HG02759 (cell line): ENCODE results near the gene UBE2L3.
A peak's percentile ranks its signal among the peaks of the same experiment; 100 is the strongest.
"Not testable (repeated sequence)": the region's sequence is repeated elsewhere in the genome, so short reads cannot be mapped to it uniquely, and the experiment has no call there.

Source experiments
- ATAC-seq: cut with Tn5 transposase; IDR thresholded peaks from one replicate; pipeline ENCODE4 v1.9.1; 2021; ENCODE audit warnings: mild to moderate bottlenecking, moderate library complexity; ENCODE audit not compliant: unreplicated experiment

Gene UBE2L3

GRCh38 chr22:21570398-21570797, 2.9 kb downstream of the UBE2L3 start:
- ATAC-seq = no peak

- ATAC-seq = no peak
Observed at GRCh38 chr22:21571679-21572078, 4.2 kb downstream of the UBE2L3 start.

- no peak for ATAC-seq
Observed at GRCh38 chr22:21573293-21573734, 5.8 kb downstream of the UBE2L3 start.

- ATAC-seq = no peak
Observed at GRCh38 chr22:21573750-21574494, 6.4 kb downstream of the UBE2L3 start.

- no peak for ATAC-seq
Observed at GRCh38 chr22:21579474-21579851, 11.9 kb downstream of the UBE2L3 start.

GRCh38 chr22:21580623-21581007, 13.1 kb downstream of the UBE2L3 start:
- ATAC-seq = not testable (repeated sequence)

GRCh38 chr22:21581009-21581713, 13.6 kb downstream of the UBE2L3 start:
- ATAC-seq = not testable (repeated sequence)

- ATAC-seq = no peak
Observed at GRCh38 chr22:21582801-21583740, 15.6 kb downstream of the UBE2L3 start.

GRCh38 chr22:21585389-21585788, 17.9 kb downstream of the UBE2L3 start:
- no peak for ATAC-seq

- ATAC-seq = peak; percentile 87
Observed at GRCh38 chr22:21587803-21588611, 20.5 kb downstream of the UBE2L3 start.

- no peak for ATAC-seq
Observed at GRCh38 chr22:21589396-21589795, 21.9 kb downstream of the UBE2L3 start.

- no peak for ATAC-seq
Observed at GRCh38 chr22:21590809-21591641, 23.5 kb downstream of the UBE2L3 start.

GRCh38 chr22:21591695-21592094, 24.2 kb downstream of the UBE2L3 start:
- ATAC-seq = no peak

- no peak for ATAC-seq
Observed at GRCh38 chr22:21592422-21592821, 24.9 kb downstream of the UBE2L3 start.

- no peak for ATAC-seq
Observed at GRCh38 chr22:21593406-21594232, 26.1 kb downstream of the UBE2L3 start.

GRCh38 chr22:21594865-21595452, 27.4 kb downstream of the UBE2L3 start:
- ATAC-seq = no peak

- not testable (repeated sequence) for ATAC-seq
Observed at GRCh38 chr22:21596356-21597135, 29.0 kb downstream of the UBE2L3 start.
